GM18873 (cell line): Measurements from ENCODE around the gene PCDHGC3.

Source experiments
- ATAC-seq: cut with Tn5 transposase; IDR thresholded peaks from one replicate; pipeline ENCODE4 v1.9.1; 2021; ENCODE audit warnings: mild to moderate bottlenecking, moderate library complexity, moderate number of reproducible peaks; ENCODE audit not compliant: unreplicated experiment, low FRiP score

Gene PCDHGC3

GRCh38 chr5:141484641-141485311, 9.0 kb downstream of the PCDHGC3 start, which contains the start of gene PCDHGC4:
Gene PCDHGC4 (plus strand): TSS chr5:141485030. CDS start chr5:141485174, 144 bp downstream.
- ATAC-seq, result no peak

GRCh38 chr5:141485321-141486055, 9.7 kb downstream of the PCDHGC3 start:
- ATAC-seq, result no peak

GRCh38 chr5:141486091-141486490, 10.3 kb downstream of the PCDHGC3 start:
- ATAC-seq, result no peak

GRCh38 chr5:141487131-141487530, 11.4 kb downstream of the PCDHGC3 start:
- ATAC-seq, result no peak

- ATAC-seq, result no peak
Measured at GRCh38 chr5:141488591-141489561, 13.1 kb downstream of the PCDHGC3 start, which contains the start of gene PCDHGC5. Gene PCDHGC5 (plus strand): TSS chr5:141489081. CDS start chr5:141489241, 160 bp downstream.

- no peak for ATAC-seq
Measured at GRCh38 chr5:141489841-141490240, 14.1 kb downstream of the PCDHGC3 start.

GRCh38 chr5:141490271-141490670, 14.5 kb downstream of the PCDHGC3 start:
- ATAC-seq, result no peak

- ATAC-seq, result no peak
Measured at GRCh38 chr5:141490771-141491170, 15.0 kb downstream of the PCDHGC3 start.

- peak; percentile 11 for ATAC-seq
Measured at GRCh38 chr5:141491323-141492167, 15.8 kb downstream of the PCDHGC3 start.

GRCh38 chr5:141492168-141492885, 16.6 kb downstream of the PCDHGC3 start:
- ATAC-seq, result peak; percentile 56

- ATAC-seq, result no peak
Measured at GRCh38 chr5:141493500-141494422, 18.0 kb downstream of the PCDHGC3 start.

GRCh38 chr5:141494761-141495452, 19.1 kb downstream of the PCDHGC3 start:
- no peak for ATAC-seq

- no peak for ATAC-seq
Measured at GRCh38 chr5:141495453-141495811, 19.7 kb downstream of the PCDHGC3 start.

- no peak for ATAC-seq
Measured at GRCh38 chr5:141496038-141496437, 20.3 kb downstream of the PCDHGC3 start.

GRCh38 chr5:141501761-141502160, 26.0 kb downstream of the PCDHGC3 start:
- no peak for ATAC-seq

- ATAC-seq, result no peak
Measured at GRCh38 chr5:141503681-141504080, 27.9 kb downstream of the PCDHGC3 start.

- no peak for ATAC-seq
Measured at GRCh38 chr5:141504216-141504615, 28.4 kb downstream of the PCDHGC3 start.
